ENCODE results near the gene PSMC4.
"Not testable (repeated sequence)": the region's sequence is repeated elsewhere in the genome, so short reads cannot be mapped to it uniquely, and the experiment has no call there.

Gene PSMC4

GRCh38 chr19:39949026-39949747, 21.8 kb upstream of the PSMC4 start:
- DNase-seq: no peak

- no peak for DNase-seq
Measured at GRCh38 chr19:39951065-39951650, 19.8 kb upstream of the PSMC4 start.

GRCh38 chr19:39951686-39952085, 19.3 kb upstream of the PSMC4 start:
- no peak for DNase-seq

- DNase-seq: no peak
Measured at GRCh38 chr19:39953915-39954314, 17.1 kb upstream of the PSMC4 start.

GRCh38 chr19:39957886-39958285, 13.1 kb upstream of the PSMC4 start:
- not testable (repeated sequence) for DNase-seq

GRCh38 chr19:39958942-39959341, 12.0 kb upstream of the PSMC4 start:
- DNase-seq: not testable (repeated sequence)

- DNase-seq: not testable (repeated sequence)
Measured at GRCh38 chr19:39959407-39959806, 11.6 kb upstream of the PSMC4 start.

- no peak for DNase-seq
Measured at GRCh38 chr19:39963898-39964297, 7.1 kb upstream of the PSMC4 start.

- no peak for DNase-seq
Measured at GRCh38 chr19:39966617-39967016, 4.3 kb upstream of the PSMC4 start.

- DNase-seq: no peak
Measured at GRCh38 chr19:39967561-39967960, 3.4 kb upstream of the PSMC4 start.

GRCh38 chr19:39968789-39969188, 2.2 kb upstream of the PSMC4 start:
- DNase-seq: no peak

- DNase-seq: no peak
Measured at GRCh38 chr19:39969266-39969665, 1.7 kb upstream of the PSMC4 start.

- no peak for DNase-seq
Measured at GRCh38 chr19:39969681-39970424, 1.1 kb upstream of the PSMC4 start.

- DNase-seq: no peak
Measured at GRCh38 chr19:39970425-39970674, 615 bp upstream of the PSMC4 start.

GRCh38 chr19:39971380-39972035, 543 bp downstream of the PSMC4 start:
- DNase-seq: no peak

GRCh38 chr19:39974377-39975155, 3.6 kb downstream of the PSMC4 start:
- DNase-seq: no peak

GRCh38 chr19:39982883-39983282, 11.9 kb downstream of the PSMC4 start:
- DNase-seq: no peak

- DNase-seq: no peak
Measured at GRCh38 chr19:39983695-39984300, 12.8 kb downstream of the PSMC4 start.

- no peak for DNase-seq
Measured at GRCh38 chr19:39986643-39987042, 15.7 kb downstream of the PSMC4 start.

- DNase-seq: no peak
Measured at GRCh38 chr19:39987167-39987566, 16.2 kb downstream of the PSMC4 start.

GRCh38 chr19:39987596-39987995, 16.6 kb downstream of the PSMC4 start:
- no peak for DNase-seq

- no peak for DNase-seq
Measured at GRCh38 chr19:39993605-39994004, 22.6 kb downstream of the PSMC4 start.

GRCh38 chr19:39994361-39994760, 23.4 kb downstream of the PSMC4 start:
- no peak for DNase-seq

Data from cortex of kidney (tissue), 1 donor.